Smooth muscle cell (in vitro differentiated cells): ENCODE measurements around the gene LAMTOR1. TPM values are rescaled to one million over a fixed set of nuclear protein-coding genes. Genes with fewer than 3 reads are reported as not detected.
"Not testable (repeated sequence)": the region's sequence is repeated elsewhere in the genome, so short reads cannot be mapped to it uniquely, and the experiment has no call there.

Source experiments
- DNase-seq: peaks from one replicate; lab custom pipeline; 2025; ENCODE audit not compliant: unreplicated experiment; lab: John Stamatoyannopoulos, UW
- H2AFZ ChIP-seq: fragments of 200-600 bp; sonication (generic); 2 replicates; pipeline ENCODE4 v1.6.0; 2016; ENCODE audit warnings: antibody characterized with exemption, low read depth, mild to moderate bottlenecking
- H3F3A ChIP-seq: fragments of 200-600 bp; sonication (generic); 2 replicates; pipeline ENCODE4 v1.6.0; 2017; ENCODE audit warnings: antibody characterized with exemption, low read depth
- H3K27ac ChIP-seq: fragments of 200-600 bp; sonication (generic); 2 replicates; pipeline ENCODE4 v1.5.1; 2016; ENCODE audit warnings: low read depth, mild to moderate bottlenecking
- H3K27me3 ChIP-seq: fragments of 200-600 bp; sonication (generic); 2 replicates; pipeline ENCODE4 v1.6.1; 2016; ENCODE audit warnings: low read depth, mild to moderate bottlenecking
- H3K36me3 ChIP-seq: fragments of 200-600 bp; sonication (generic); 2 replicates; pipeline ENCODE4 v1.5.1; 2016; ENCODE audit warnings: low read depth
- H3K4me1 ChIP-seq: fragments of 200-600 bp; sonication (generic); 2 replicates; pipeline ENCODE4 v1.5.1; 2016; ENCODE audit warnings: low read depth
- H3K4me2 ChIP-seq: fragments of 200-600 bp; sonication (generic); 2 replicates; pipeline ENCODE4 v1.6.0; 2016; ENCODE audit warnings: mild to moderate bottlenecking
- H3K4me3 ChIP-seq: fragments of 200-600 bp; sonication (generic); 2 replicates; pipeline ENCODE4 v1.5.1; 2016; ENCODE audit warnings: mild to moderate bottlenecking
- H3K79me2 ChIP-seq: fragments of 200-600 bp; sonication (generic); 2 replicates; pipeline ENCODE4 v1.6.0; 2016; ENCODE audit warnings: low read depth, mild to moderate bottlenecking
- H3K9ac ChIP-seq: fragments of 200-600 bp; sonication (generic); 2 replicates; pipeline ENCODE4 v1.6.0; 2016; ENCODE audit warnings: low read depth
- H3K9me3 ChIP-seq: fragments of 200-600 bp; sonication (generic); replicated peaks from 2 replicates; pipeline ENCODE4 v1.5.1; 2016; ENCODE audit warnings: low read depth
- H4K20me1 ChIP-seq: fragments of 200-600 bp; sonication (generic); 2 replicates; pipeline ENCODE4 v1.6.0; 2016; ENCODE audit warnings: low read depth
- CTCF ChIP-seq: fragments of 200-600 bp; sonication (generic); IDR thresholded peaks from 2 replicates; pipeline ENCODE4 v1.5.1; 2017; ENCODE audit warnings: borderline replicate concordance, mild to moderate bottlenecking, antibody characterized with exemption; ENCODE audit not compliant: insufficient read depth, poor library complexity, severe bottlenecking
- WGBS: methylation state at CpG from one replicate; pipeline ENCODE4 v1.1.7; 2016; ENCODE audit warnings: low lambda C conversion rate; 5-methylcytosine and 5-hydroxymethylcytosine counted together
- polyA plus RNA-seq: library from polyadenylated mRNA; unstranded; fragments of >200 nt; fragmentation: Nextera tagmentation; extraction: Ambion mirVana; gene quantifications from 2 replicates; pipeline ENCODE4 v1.2.1, GENCODE V29; 2016
- total RNA-seq: library from RNA; depleted of rRNA; stranded (reverse); fragments of >200 nt; gene quantifications from 2 replicates; pipeline ENCODE4 v1.2.3, GENCODE V29; 2014

Gene LAMTOR1
- total and polyA plus RNA-seq, 2 experiments from 2014 or later: 74.1 to 148 TPM

GRCh38 chr11:72144807-72145565, 41.9 kb upstream of the LAMTOR1 start:
- no peak for DNase-seq
- TF ChIP-seq CTCF: no peak
- no peaks in the 10 kb centered on the region for H4K20me1 ChIP-seq
- H3K4me2 ChIP-seq: no peak overlapping the region
- H3K36me3 ChIP-seq: no peaks in the 10 kb centered on the region
- WGBS: 83% methylated on average over 4 of the region's 4 CpGs
- no peak overlapping the region for H3K27ac ChIP-seq
- H3F3A ChIP-seq: no peaks in the 10 kb centered on the region
- H3K9ac ChIP-seq: no peak overlapping the region
- no peaks in the 10 kb centered on the region for H3K4me1 ChIP-seq
- H3K79me2 ChIP-seq: no peaks in the 10 kb centered on the region
- no peaks in the 10 kb centered on the region for H3K9me3 ChIP-seq
- no peak overlapping the region for H3K4me3 ChIP-seq
- H2AFZ ChIP-seq: no peak overlapping the region
- no peaks in the 10 kb centered on the region for H3K27me3 ChIP-seq

GRCh38 chr11:72142543-72142942, 39.4 kb upstream of the LAMTOR1 start:
- not testable (repeated sequence) for H3K4me1 ChIP-seq, H3F3A ChIP-seq, H3K4me2 ChIP-seq, H4K20me1 ChIP-seq, H3K27ac ChIP-seq, H3K9me3 ChIP-seq, H3K36me3 ChIP-seq, DNase-seq, H3K27me3 ChIP-seq, H3K79me2 ChIP-seq, H3K9ac ChIP-seq, H2AFZ ChIP-seq, H3K4me3 ChIP-seq
- WGBS: no CpG with 5 or more reads among the region's 1 CpG

- H3K4me2 ChIP-seq, H3K9ac ChIP-seq, H3K4me1 ChIP-seq, DNase-seq, H4K20me1 ChIP-seq, H3K9me3 ChIP-seq, H3F3A ChIP-seq, H3K79me2 ChIP-seq, H3K27me3 ChIP-seq, H3K4me3 ChIP-seq, H2AFZ ChIP-seq, H3K36me3 ChIP-seq: not testable (repeated sequence)
- 38% methylated on average over 1 of the region's 1 CpG for WGBS
- peak overlapping the region; percentile 82 for H3K27ac ChIP-seq
These were observed 39.0 kb upstream of the LAMTOR1 start for GRCh38 chr11:72142086-72142485.

- Histone ChIP-seq H3K36me3 (no peaks in the 10 kb centered on the region), H3K4me1 (no peaks in the 10 kb centered on the region), H3K4me2 (peak overlapping the region; percentile 41), H3K27me3 (no peaks in the 10 kb centered on the region), H3F3A (no peaks in the 10 kb centered on the region), H3K79me2 (no peaks in the 10 kb centered on the region), H3K27ac (peak overlapping the region; percentile 82), H3K9ac (peak overlapping the region; percentile 47), H3K9me3 (no peaks in the 10 kb centered on the region), H3K4me3 (no peak overlapping the region), H2AFZ (no peak overlapping the region), H4K20me1 (no peaks in the 10 kb centered on the region)
- WGBS: 30% methylated on average over 3 of the region's 3 CpGs
- DNase-seq: no peak
- TF ChIP-seq CTCF: no peak
These were observed 38.0 kb upstream of the LAMTOR1 start for GRCh38 chr11:72141066-72141465.
